Ovary (tissue), 3 donors: ENCODE results near the gene VSTM2B.

ENCODE experiments used
- CTCF ChIP-seq, 3 donors: fragments of 450-650 bp in 2 of 3; fragments of 200-600 bp in 1 of 3; IDR thresholded peaks; one replicate each; pipeline versions ENCODE4 v1.5.1 to v1.8.0; 2016 to 2022; ENCODE audit warnings: antibody characterized with exemption in 3 of 3, mild to moderate bottlenecking in 1 of 3
- EP300 ChIP-seq: sonication (generic); formaldehyde crosslinking; IDR thresholded peaks from one replicate; pipeline ENCODE4 v1.6.1; 2017; ENCODE audit warnings: antibody characterized with exemption
- POLR2A ChIP-seq: fragments of 450-650 bp; IDR thresholded peaks from one replicate; pipeline ENCODE4 v1.6.1; 2017; ENCODE audit warnings: antibody characterized with exemption, mild to moderate bottlenecking, moderate library complexity
- donor health status: DM: no; HTN: no; CAD: no.

GRCh38 chr19:29540114-29540513, 14.3 kb downstream of the VSTM2B start:
- TF ChIP-seq CTCF (IDR thresholded peaks at IDR 0.05) (no peak), POLR2A (no peak), EP300 (no peak)
